Transverse colon (tissue), 4 donors: ENCODE results near the gene ZNF25. TPM values are rescaled to one million over a fixed set of nuclear protein-coding genes. Genes with fewer than 3 reads are reported as not detected.
"Not testable (repeated sequence)": the region's sequence is repeated elsewhere in the genome, so short reads cannot be mapped to it uniquely, and the experiment has no call there.

ENCODE experiments used
- DNase-seq: peaks from one replicate; pipeline ENCODE4 v3.0.0-alpha.2; 2019
- H3K27ac ChIP-seq, 4 donors: fragments of 200-600 bp; sonication (generic); 2 replicates each; pipeline ENCODE4 v1.5.1; 2016 to 2018; ENCODE audit warnings: inconsistent platforms in 4 of 4
- H3K27me3 ChIP-seq: fragments of 200-600 bp; sonication (generic); 2 replicates; pipeline ENCODE4 v1.5.1; 2017; ENCODE audit warnings: inconsistent platforms
- H3K36me3 ChIP-seq, 4 donors: fragments of 200-600 bp; sonication (generic); 2 replicates each; pipeline ENCODE4 v1.5.1; 2017 to 2019; ENCODE audit warnings: inconsistent platforms in 4 of 4
- H3K4me1 ChIP-seq, 4 donors: fragments of 200-600 bp; sonication (generic); 2 replicates each; pipeline ENCODE4 v1.5.1; 2017 to 2020; ENCODE audit warnings: inconsistent platforms in 4 of 4
- H3K4me3 ChIP-seq, 4 donors: fragments of 200-600 bp; sonication (generic); 1 replicate in 1 of 4; 2 replicates in 3 of 4; pipeline versions ENCODE4 v1.5.1 to v1.6.1; 2017 to 2019; ENCODE audit warnings: inconsistent platforms in 4 of 4
- H3K9me3 ChIP-seq, 2 donors: fragments of 200-600 bp; sonication (generic); 2 replicates each; pipeline ENCODE4 v1.5.1; 2017 to 2019; ENCODE audit warnings: inconsistent platforms in 2 of 2
- EP300 ChIP-seq: sonication (generic); formaldehyde crosslinking; IDR thresholded peaks from one replicate; pipeline ENCODE4 v1.6.1; 2017; ENCODE audit warnings: antibody characterized with exemption, low read depth
- POLR2A ChIP-seq: fragments of 450-650 bp; IDR thresholded peaks from one replicate; pipeline ENCODE4 v1.6.1; 2016; ENCODE audit warnings: antibody characterized with exemption, mild to moderate bottlenecking, moderate library complexity
- POLR2AphosphoS5 ChIP-seq, 3 donors: sonication (generic); formaldehyde crosslinking; IDR thresholded peaks; one replicate each; pipeline ENCODE4 v1.6.1; 2016; ENCODE audit warnings: antibody characterized with exemption in 3 of 3
- WGBS, 2 donors: methylation state at CpG; one replicate each; pipeline ENCODE4 v1.1.5; 2018; ENCODE audit warnings: low coverage in 1 of 2; 5-methylcytosine and 5-hydroxymethylcytosine counted together
- in situ Hi-C, 4 donors: fragments of 200-750 bp; cut with MboI; loops; one replicate each; pipeline versions ENCODE4 v1.15.0 to v1.15.1; 2017; ENCODE audit warnings: low sequenced_read_pairs in 3 of 4, low pct_ligation_motif_present in 1 of 4, low pct_unique_long_range_greater_than_20kb in 1 of 4
- intact Hi-C: fragments of 100-400 bp; cut with DNase I; formaldehyde crosslinking; loops from one replicate; pipeline ENCODE4 v1.15.1; 2023; ENCODE audit warnings: low total_unique reads
- total RNA-seq, 4 donors: library from RNA; depleted of rRNA; stranded (reverse); fragments of >200 nt; gene quantifications; one replicate each; pipeline ENCODE4 v1.1.0, GENCODE V29; 2016
- TF ChIP-seq, protein P1 (sequence below), 5 experiments: fragments of 200-600 bp in 3 of 5; fragments of 450-650 bp in 2 of 5; sonication (generic) in 3 of 5; IDR thresholded peaks; 1 replicate in 2 of 5; 2 replicates in 3 of 5; pipeline ENCODE4 v1.5.1; 2016 to 2017; ENCODE audit warnings: antibody characterized with exemption in 5 of 5, inconsistent platforms in 3 of 5, mild to moderate bottlenecking in 2 of 5, moderate library complexity in 1 of 5

ZNF25 gene
- total RNA-seq, 4 donors from 2014 or later: 0.80 to 8.4 (median 5.1) TPM

DNA sequence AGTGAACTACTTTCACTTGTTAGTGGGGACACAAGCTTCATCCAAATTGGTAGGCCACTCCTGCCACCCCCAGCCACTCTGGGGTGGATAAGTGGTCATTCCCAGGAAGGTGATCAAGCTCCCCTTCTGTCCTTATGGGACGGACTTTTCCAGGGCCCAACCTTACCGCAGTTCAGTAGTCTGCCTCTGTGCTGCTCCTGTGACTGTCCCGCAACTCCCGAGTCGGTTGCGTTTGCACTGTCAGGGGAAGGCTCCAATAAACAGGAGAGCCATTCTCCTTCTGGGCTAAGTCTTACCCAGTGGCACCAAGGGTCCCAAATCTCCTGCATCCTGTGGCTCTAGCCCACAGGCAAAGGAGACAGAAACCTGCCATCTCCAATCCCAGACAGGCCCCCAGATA is 26.6 kb upstream of the ZNF25 start:
- Histone ChIP-seq H3K9me3 (no peaks in the 10 kb centered on the region), H3K4me3 (no peak overlapping the region), H3K27me3 (no peaks in the 10 kb centered on the region), H3K27ac (no peak overlapping the region), H3K36me3 (no peaks in the 10 kb centered on the region), H3K4me1 (no peaks in the 10 kb centered on the region)
- intact Hi-C loops (no loop called here), in situ Hi-C loops (loop anchor here in 2 of 4 donors (10.0 to 25.0 kb wide), 2 partner anchors 92 to 141 kb away; partner anchors contain the start of genes ZNF248 (in 1 of the 2) and ZNF37A (in 1 of the 2))
- WGBS, 2 donors: 96% methylated on average over 6 of the region's 6 CpGs; no CpG with 5 or more reads in 1 of the 2 donors
- TF ChIP-seq EP300 (no peak), POLR2A (no peak), POLR2AphosphoS5 (IDR thresholded peaks at IDR 0.05) (no peak)
- TF ChIP-seq, protein P1, sequence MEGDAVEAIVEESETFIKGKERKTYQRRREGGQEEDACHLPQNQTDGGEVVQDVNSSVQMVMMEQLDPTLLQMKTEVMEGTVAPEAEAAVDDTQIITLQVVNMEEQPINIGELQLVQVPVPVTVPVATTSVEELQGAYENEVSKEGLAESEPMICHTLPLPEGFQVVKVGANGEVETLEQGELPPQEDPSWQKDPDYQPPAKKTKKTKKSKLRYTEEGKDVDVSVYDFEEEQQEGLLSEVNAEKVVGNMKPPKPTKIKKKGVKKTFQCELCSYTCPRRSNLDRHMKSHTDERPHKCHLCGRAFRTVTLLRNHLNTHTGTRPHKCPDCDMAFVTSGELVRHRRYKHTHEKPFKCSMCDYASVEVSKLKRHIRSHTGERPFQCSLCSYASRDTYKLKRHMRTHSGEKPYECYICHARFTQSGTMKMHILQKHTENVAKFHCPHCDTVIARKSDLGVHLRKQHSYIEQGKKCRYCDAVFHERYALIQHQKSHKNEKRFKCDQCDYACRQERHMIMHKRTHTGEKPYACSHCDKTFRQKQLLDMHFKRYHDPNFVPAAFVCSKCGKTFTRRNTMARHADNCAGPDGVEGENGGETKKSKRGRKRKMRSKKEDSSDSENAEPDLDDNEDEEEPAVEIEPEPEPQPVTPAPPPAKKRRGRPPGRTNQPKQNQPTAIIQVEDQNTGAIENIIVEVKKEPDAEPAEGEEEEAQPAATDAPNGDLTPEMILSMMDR (IDR thresholded peaks at IDR 0.05): no peak
- no peak for DNase-seq

DNA sequence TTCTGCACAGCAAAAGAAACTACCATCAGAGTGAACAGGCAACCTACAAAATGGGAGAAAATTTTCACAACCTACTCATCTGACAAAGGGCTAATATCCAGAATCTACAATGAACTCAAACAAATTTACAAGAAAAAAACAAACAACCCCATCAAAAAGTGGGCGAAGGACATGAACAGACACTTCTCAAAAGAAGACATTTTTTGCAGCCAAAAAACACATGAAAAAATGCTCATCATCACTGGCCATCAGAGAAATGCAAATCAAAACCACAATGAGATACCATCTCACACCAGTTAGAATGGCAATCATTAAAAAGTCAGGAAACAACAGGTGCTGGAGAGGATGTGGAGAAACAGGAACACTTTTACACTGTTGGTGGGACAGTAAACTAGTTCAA is 24.0 kb upstream of the ZNF25 start:
- H3K4me3 ChIP-seq, H3K36me3 ChIP-seq, H3K27ac ChIP-seq, intact Hi-C loops, H3K27me3 ChIP-seq, H3K4me1 ChIP-seq, DNase-seq, H3K9me3 ChIP-seq: not testable (repeated sequence)
- in situ Hi-C loops: loop anchor here in 2 of 4 donors (10.0 to 25.0 kb wide), 2 partner anchors 94 to 138 kb away; partner anchors contain the start of genes ZNF248 (in 1 of the 2) and ZNF37A (in 1 of the 2)
- WGBS, 2 donors: 80% methylated on average over 1 of the region's 1 CpG; no CpG with 5 or more reads in 1 of the 2 donors

DNA sequence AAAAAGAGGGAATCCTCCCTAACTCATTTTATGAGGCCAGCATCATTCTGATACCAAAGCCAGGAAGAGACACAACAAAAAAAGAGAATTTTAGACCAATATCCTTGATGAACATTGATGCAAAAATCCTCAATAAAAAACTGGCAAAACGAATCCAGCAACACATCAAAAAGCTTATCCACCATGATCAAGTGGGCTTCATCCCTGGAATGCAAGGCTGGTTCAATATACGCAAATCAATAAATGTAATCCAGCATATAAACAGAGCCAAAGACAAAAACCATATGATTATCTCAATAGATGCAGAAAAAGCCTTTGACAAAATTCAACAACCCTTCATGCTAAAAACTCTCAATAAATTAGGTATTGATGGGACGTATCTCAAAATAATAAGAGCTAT is 22.5 kb upstream of the ZNF25 start:
- H3K36me3 ChIP-seq, H3K4me1 ChIP-seq, H3K27me3 ChIP-seq, H3K9me3 ChIP-seq, H3K27ac ChIP-seq, DNase-seq, intact Hi-C loops, H3K4me3 ChIP-seq: not testable (repeated sequence)
- in situ Hi-C loops: loop anchor here in 1 of 4 donors (25.0 kb wide), 1 partner anchor 363 kb away; no protein-coding TSS in a partner anchor
- WGBS, 2 donors: 75 to 78% methylated on average over 2 to 3 of the region's 3 CpGs

DNA sequence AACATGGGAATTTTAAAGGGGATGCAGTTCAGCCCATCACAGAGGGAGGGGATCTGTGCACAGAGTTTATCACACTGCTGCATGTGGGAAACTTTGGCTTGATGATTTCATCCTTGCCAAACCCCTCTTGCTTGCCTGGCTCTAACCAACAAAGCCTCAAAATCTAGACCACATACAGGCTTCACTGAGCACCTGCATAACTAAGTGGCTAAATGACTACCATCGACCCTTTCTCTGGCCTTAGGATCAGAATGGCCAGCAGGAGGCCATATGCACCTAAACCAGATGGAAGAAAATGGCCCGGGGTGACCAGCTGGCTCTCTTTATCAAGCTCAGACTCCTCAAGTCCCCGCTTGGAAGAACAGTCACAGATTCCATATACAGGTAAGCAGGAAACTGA is 15.6 kb upstream of the ZNF25 start:
- intact Hi-C loops: no loop called here
- Histone ChIP-seq H3K4me3 (no peak overlapping the region), H3K27me3 (no peaks in the 10 kb centered on the region), H3K27ac (no peak overlapping the region), H3K9me3 (no peaks in the 10 kb centered on the region), H3K4me1 (no peaks in the 10 kb centered on the region), H3K36me3 (no peaks in the 10 kb centered on the region)
- TF ChIP-seq, protein P1 (IDR thresholded peaks at IDR 0.05): no peak
- TF ChIP-seq POLR2A (no peak), EP300 (no peak), POLR2AphosphoS5 (IDR thresholded peaks at IDR 0.05) (no peak)
- DNase-seq: no peak
- in situ Hi-C loops: loop anchor here in 1 of 4 donors (25.0 kb wide), 1 partner anchor 370 kb away; no protein-coding TSS in a partner anchor
- WGBS, 2 donors: 74% methylated on average over 3 of the region's 3 CpGs; no CpG with 5 or more reads in 1 of the 2 donors

DNA sequence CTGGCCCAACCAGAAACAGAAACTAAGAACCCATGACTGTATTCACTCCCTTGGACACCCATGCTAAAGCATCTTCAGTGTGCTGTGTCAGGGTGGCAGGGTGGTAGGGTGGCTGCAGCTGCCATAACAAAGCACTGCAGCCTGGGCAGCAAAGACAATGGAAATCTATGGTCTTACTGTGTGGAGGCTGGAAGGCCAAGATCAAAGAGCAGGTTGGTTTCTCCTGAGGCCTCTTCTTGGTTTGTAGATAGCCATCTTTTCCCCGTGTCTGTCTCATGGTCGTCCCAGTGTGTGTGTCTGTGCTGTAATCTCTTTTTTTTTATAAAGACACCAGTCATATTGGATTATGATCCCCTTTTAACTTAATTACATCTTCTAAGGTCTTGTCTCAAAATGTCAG is 15.2 kb upstream of the ZNF25 start:
- Histone ChIP-seq H3K27me3 (no peaks in the 10 kb centered on the region), H3K9me3 (no peaks in the 10 kb centered on the region), H3K36me3 (no peaks in the 10 kb centered on the region), H3K4me1 (no peaks in the 10 kb centered on the region), H3K4me3 (no peak overlapping the region), H3K27ac (no peak overlapping the region)
- TF ChIP-seq POLR2AphosphoS5 (IDR thresholded peaks at IDR 0.05): no peak
- TF ChIP-seq, protein P1 (IDR thresholded peaks at IDR 0.05): no peak
- 65 to 81% methylated on average over 2 of the region's 2 CpGs for WGBS, 2 donors
- no peak for DNase-seq
- in situ Hi-C loops: loop anchor here in 1 of 4 donors (25.0 kb wide), 1 partner anchor 371 kb away; no protein-coding TSS in a partner anchor
- intact Hi-C loops: no loop called here
